Mesendoderm (in vitro differentiated cells): ENCODE data around the gene SETDB2.

Experiments
- DNase-seq: peaks from one replicate; pipeline ENCODE4 v3.0.0; 2013
- H2AK5ac ChIP-seq: 2 replicates; pipeline ENCODE4 v1.6.1; 2013; ENCODE audit warnings: low read length, inconsistent platforms
- H2BK120ac ChIP-seq: 2 replicates; pipeline ENCODE4 v1.6.1; 2013; ENCODE audit warnings: low read depth, mild to moderate bottlenecking, low read length, moderate library complexity, mixed read lengths
- H2BK15ac ChIP-seq: replicated peaks from 2 replicates; pipeline ENCODE4 v1.6.1; 2013; ENCODE audit warnings: low read depth, mild to moderate bottlenecking, moderate library complexity
- H2BK5ac ChIP-seq: 2 replicates; pipeline ENCODE4 v1.6.1; 2013; ENCODE audit warnings: low read length, inconsistent platforms
- H3K18ac ChIP-seq: 2 replicates; pipeline ENCODE4 v1.6.1; 2013; ENCODE audit warnings: mild to moderate bottlenecking, low read length, mixed read lengths
- H3K23ac ChIP-seq: one replicate; pipeline ENCODE4 v1.6.1; 2013; ENCODE audit warnings: low read length
- H3K27ac ChIP-seq: 2 replicates; pipeline ENCODE4 v1.5.1; 2013; ENCODE audit warnings: low read depth, mild to moderate bottlenecking, inconsistent platforms, low read length, moderate library complexity
- H3K27me3 ChIP-seq: 2 replicates; pipeline ENCODE4 v1.6.1; 2013; ENCODE audit warnings: low read length, control low read depth, mild to moderate bottlenecking, inconsistent platforms; ENCODE audit not compliant: insufficient read depth, poor library complexity
- H3K36me3 ChIP-seq: 2 replicates; pipeline ENCODE4 v1.6.1; 2013; ENCODE audit warnings: low read length, inconsistent platforms; ENCODE audit not compliant: control insufficient read depth, insufficient read depth
- H3K4ac ChIP-seq: one replicate; pipeline ENCODE4 v1.6.1; 2013; ENCODE audit warnings: low read depth, mild to moderate bottlenecking, low read length, moderate library complexity
- H3K4me1 ChIP-seq: 2 replicates; pipeline ENCODE4 v1.6.1; 2013; ENCODE audit warnings: low read depth, low read length, inconsistent platforms; ENCODE audit not compliant: control insufficient read depth
- H3K4me2 ChIP-seq: 2 replicates; pipeline ENCODE4 v1.6.1; 2013; ENCODE audit warnings: low read length
- H3K4me3 ChIP-seq: 2 replicates; pipeline ENCODE4 v1.5.1; 2013; ENCODE audit warnings: mild to moderate bottlenecking, low read length
- H3K56ac ChIP-seq: one replicate; pipeline ENCODE4 v1.6.1; 2013; ENCODE audit warnings: low read length
- H3K79me1 ChIP-seq: 2 replicates; pipeline ENCODE4 v1.6.1; 2013; ENCODE audit warnings: low read length, inconsistent platforms
- H3K79me2 ChIP-seq: 2 replicates; pipeline ENCODE4 v1.6.1; 2013; ENCODE audit warnings: mild to moderate bottlenecking, low read length; ENCODE audit not compliant: control insufficient read depth, insufficient read depth
- H3K9ac ChIP-seq: 2 replicates; pipeline ENCODE4 v1.6.1; 2013; ENCODE audit warnings: low read length, inconsistent platforms
- H4K5ac ChIP-seq: one replicate; pipeline ENCODE4 v1.6.1; 2013; ENCODE audit warnings: low read length
- H4K8ac ChIP-seq: one replicate; pipeline ENCODE4 v1.6.1; 2013; ENCODE audit warnings: low read depth, mild to moderate bottlenecking, control low read depth, low read length, moderate library complexity
- WGBS: extraction: QIAGEN DNeasy Blood & Tissue Kit; methylation state at CpG from one replicate; pipeline ENCODE4 v1.1.7; 2013; ENCODE audit warnings: low lambda C conversion rate, missing lambda C conversion rate; ENCODE audit not compliant: insufficient coverage; ENCODE audit errors: extremely low coverage; 5-methylcytosine and 5-hydroxymethylcytosine counted together

Gene SETDB2

GRCh38 chr13:49400755-49401659, 43.1 kb upstream of the SETDB2 start:
- Histone ChIP-seq H3K79me1 (no peaks in the 10 kb centered on the region), H3K9ac (no peak overlapping the region), H2BK120ac (no peak overlapping the region), H3K18ac (no peak overlapping the region), H3K27me3 (no peaks in the 10 kb centered on the region), H3K4me3 (no peak overlapping the region), H3K36me3 (no peaks in the 10 kb centered on the region), H3K23ac (no peak overlapping the region), H4K5ac (no peak overlapping the region), H3K27ac (no peak overlapping the region), H3K4me2 (no peak overlapping the region), H2AK5ac (no peak overlapping the region), H3K4me1 (no peaks in the 10 kb centered on the region), H2BK15ac (no peak overlapping the region), H3K56ac (no peak overlapping the region), H3K4ac (no peak overlapping the region), H2BK5ac (no peak overlapping the region), H4K8ac (no peak overlapping the region), H3K79me2 (no peaks in the 10 kb centered on the region)
- peak; percentile 59 for DNase-seq
- WGBS = no CpG with 5 or more reads among the region's 7 CpGs

GRCh38 chr13:49403996-49404702, 39.9 kb upstream of the SETDB2 start:
- H3K18ac ChIP-seq = no peak overlapping the region
- no peak overlapping the region for H2BK120ac ChIP-seq
- H3K79me2 ChIP-seq = no peaks in the 10 kb centered on the region
- H3K4me3 ChIP-seq = no peak overlapping the region
- no peaks in the 10 kb centered on the region for H3K4me1 ChIP-seq
- no peak overlapping the region for H2AK5ac ChIP-seq
- no peaks in the 10 kb centered on the region for H3K27me3 ChIP-seq
- no CpG with 5 or more reads among the region's 7 CpGs for WGBS
- H2BK5ac ChIP-seq = no peak overlapping the region
- no peak overlapping the region for H3K4me2 ChIP-seq
- H3K9ac ChIP-seq = no peak overlapping the region
- no peak overlapping the region for H4K5ac ChIP-seq
- no peak overlapping the region for H4K8ac ChIP-seq
- H3K56ac ChIP-seq = no peak overlapping the region
- no peak for DNase-seq
- H3K4ac ChIP-seq = no peak overlapping the region
- no peaks in the 10 kb centered on the region for H3K36me3 ChIP-seq
- H3K27ac ChIP-seq = no peak overlapping the region
- no peak overlapping the region for H3K23ac ChIP-seq
- H3K79me1 ChIP-seq = no peaks in the 10 kb centered on the region
- H2BK15ac ChIP-seq = no peak overlapping the region

- Histone ChIP-seq H4K8ac (no peak overlapping the region), H3K23ac (no peak overlapping the region), H3K79me1 (no peaks in the 10 kb centered on the region), H3K4me1 (no peaks in the 10 kb centered on the region), H3K36me3 (no peaks in the 10 kb centered on the region), H3K4me2 (no peak overlapping the region), H3K4me3 (no peak overlapping the region), H3K56ac (no peak overlapping the region), H3K9ac (no peak overlapping the region), H4K5ac (no peak overlapping the region), H2BK5ac (no peak overlapping the region), H2BK120ac (no peak overlapping the region), H3K18ac (no peak overlapping the region), H2AK5ac (no peak overlapping the region), H2BK15ac (no peak overlapping the region), H3K4ac (no peak overlapping the region), H3K27me3 (no peaks in the 10 kb centered on the region), H3K27ac (no peak overlapping the region), H3K79me2 (no peaks in the 10 kb centered on the region)
- WGBS = no CpG with 5 or more reads among the region's 1 CpG
- no peak for DNase-seq
Observed at GRCh38 chr13:49404703-49405020, 39.4 kb upstream of the SETDB2 start.

- H2AK5ac ChIP-seq = no peak overlapping the region
- H3K27ac ChIP-seq = no peak overlapping the region
- no peak overlapping the region for H2BK120ac ChIP-seq
- no CpG with 5 or more reads among the region's 1 CpG for WGBS
- no peak overlapping the region for H2BK5ac ChIP-seq
- H3K36me3 ChIP-seq = no peaks in the 10 kb centered on the region
- no peak overlapping the region for H3K4me2 ChIP-seq
- no peak overlapping the region for H3K18ac ChIP-seq
- no peaks in the 10 kb centered on the region for H3K79me1 ChIP-seq
- no peak overlapping the region for H2BK15ac ChIP-seq
- H3K4me3 ChIP-seq = no peak overlapping the region
- no peak overlapping the region for H3K23ac ChIP-seq
- no peak overlapping the region for H3K4ac ChIP-seq
- no peak overlapping the region for H3K9ac ChIP-seq
- H3K79me2 ChIP-seq = no peaks in the 10 kb centered on the region
- no peak overlapping the region for H4K5ac ChIP-seq
- no peak overlapping the region for H3K56ac ChIP-seq
- no peaks in the 10 kb centered on the region for H3K4me1 ChIP-seq
- H4K8ac ChIP-seq = no peak overlapping the region
- DNase-seq = no peak
- no peaks in the 10 kb centered on the region for H3K27me3 ChIP-seq
Observed at GRCh38 chr13:49407068-49407467, 37.0 kb upstream of the SETDB2 start.

- Histone ChIP-seq H3K4me1 (no peaks in the 10 kb centered on the region), H3K27ac (no peak overlapping the region), H2BK5ac (no peak overlapping the region), H3K79me1 (no peaks in the 10 kb centered on the region), H3K56ac (no peak overlapping the region), H3K18ac (no peak overlapping the region), H3K4ac (no peak overlapping the region), H4K5ac (no peak overlapping the region), H3K23ac (no peak overlapping the region), H2BK15ac (no peak overlapping the region), H3K79me2 (no peaks in the 10 kb centered on the region), H2BK120ac (no peak overlapping the region), H3K27me3 (no peaks in the 10 kb centered on the region), H3K4me3 (no peak overlapping the region), H3K9ac (no peak overlapping the region), H3K36me3 (no peaks in the 10 kb centered on the region), H2AK5ac (no peak overlapping the region), H3K4me2 (no peak overlapping the region), H4K8ac (no peak overlapping the region)
- WGBS = no CpG with 5 or more reads among the region's 4 CpGs
- DNase-seq = no peak
Observed at GRCh38 chr13:49407936-49408335, 36.1 kb upstream of the SETDB2 start.
